GM12873 (cell line): Measurements from ENCODE around the gene COLEC11.

Experiments
- TF ChIP-seq, protein P1 (sequence below): IDR thresholded peaks from 2 replicates; pipeline ENCODE4 v1.5.1; 2012; ENCODE audit warnings: low read depth, mild to moderate bottlenecking, moderate library complexity, low read length, control low read depth; ENCODE audit not compliant: insufficient read depth; ENCODE audit errors: missing control alignments

Gene COLEC11

GRCh38 chr2:3654011-3654410, 59.1 kb downstream of the COLEC11 start:
- TF ChIP-seq, protein P1, sequence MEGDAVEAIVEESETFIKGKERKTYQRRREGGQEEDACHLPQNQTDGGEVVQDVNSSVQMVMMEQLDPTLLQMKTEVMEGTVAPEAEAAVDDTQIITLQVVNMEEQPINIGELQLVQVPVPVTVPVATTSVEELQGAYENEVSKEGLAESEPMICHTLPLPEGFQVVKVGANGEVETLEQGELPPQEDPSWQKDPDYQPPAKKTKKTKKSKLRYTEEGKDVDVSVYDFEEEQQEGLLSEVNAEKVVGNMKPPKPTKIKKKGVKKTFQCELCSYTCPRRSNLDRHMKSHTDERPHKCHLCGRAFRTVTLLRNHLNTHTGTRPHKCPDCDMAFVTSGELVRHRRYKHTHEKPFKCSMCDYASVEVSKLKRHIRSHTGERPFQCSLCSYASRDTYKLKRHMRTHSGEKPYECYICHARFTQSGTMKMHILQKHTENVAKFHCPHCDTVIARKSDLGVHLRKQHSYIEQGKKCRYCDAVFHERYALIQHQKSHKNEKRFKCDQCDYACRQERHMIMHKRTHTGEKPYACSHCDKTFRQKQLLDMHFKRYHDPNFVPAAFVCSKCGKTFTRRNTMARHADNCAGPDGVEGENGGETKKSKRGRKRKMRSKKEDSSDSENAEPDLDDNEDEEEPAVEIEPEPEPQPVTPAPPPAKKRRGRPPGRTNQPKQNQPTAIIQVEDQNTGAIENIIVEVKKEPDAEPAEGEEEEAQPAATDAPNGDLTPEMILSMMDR: no peak

- TF ChIP-seq, protein P1: no peak
These were observed 59.8 kb downstream of the COLEC11 start for GRCh38 chr2:3654531-3655225.

DNA sequence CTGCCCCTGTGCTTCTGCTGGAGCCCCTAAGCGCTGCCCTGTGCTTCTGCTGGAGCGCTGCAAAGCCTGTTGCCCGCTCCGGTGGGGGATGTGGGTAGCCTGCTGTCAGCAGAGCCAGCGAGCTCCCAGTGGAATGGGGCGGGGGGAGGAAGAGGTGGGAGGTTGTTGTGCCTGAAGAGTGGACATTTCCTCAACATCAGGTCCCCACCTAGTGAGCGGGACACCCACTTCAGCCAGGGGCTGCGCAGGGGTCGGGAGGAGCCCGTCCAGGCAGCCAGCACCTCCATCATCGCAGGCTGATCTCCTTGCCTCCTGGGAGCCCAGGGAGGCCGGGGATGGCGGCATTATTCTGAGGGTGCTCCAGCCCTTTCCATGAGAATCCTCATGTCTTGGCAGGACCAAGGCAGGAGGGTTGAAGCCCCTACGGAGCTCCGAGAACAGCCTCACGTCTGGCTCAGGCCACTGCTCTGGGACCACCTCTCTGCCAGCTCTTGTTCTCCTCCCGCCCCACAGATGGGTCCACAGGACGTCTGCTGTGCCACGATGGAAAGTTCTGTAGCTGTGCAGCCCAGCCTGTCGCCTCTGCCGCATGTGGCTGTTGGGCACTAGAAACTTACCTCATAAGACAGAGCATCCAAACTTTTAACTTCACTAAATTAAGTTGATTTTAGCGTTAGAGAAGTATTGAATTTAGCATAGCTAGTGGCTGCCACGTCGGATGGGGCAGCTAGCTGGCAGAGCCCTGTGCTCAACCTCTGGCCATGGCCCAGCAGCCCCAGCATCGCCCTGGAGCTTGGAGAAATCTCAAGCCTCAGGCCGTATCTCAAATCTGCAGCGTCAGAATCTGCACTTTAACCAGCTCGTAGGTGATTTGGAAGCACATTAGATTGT, 61.2 kb downstream of the COLEC11 start:
- TF ChIP-seq, protein P1: no peak

DNA sequence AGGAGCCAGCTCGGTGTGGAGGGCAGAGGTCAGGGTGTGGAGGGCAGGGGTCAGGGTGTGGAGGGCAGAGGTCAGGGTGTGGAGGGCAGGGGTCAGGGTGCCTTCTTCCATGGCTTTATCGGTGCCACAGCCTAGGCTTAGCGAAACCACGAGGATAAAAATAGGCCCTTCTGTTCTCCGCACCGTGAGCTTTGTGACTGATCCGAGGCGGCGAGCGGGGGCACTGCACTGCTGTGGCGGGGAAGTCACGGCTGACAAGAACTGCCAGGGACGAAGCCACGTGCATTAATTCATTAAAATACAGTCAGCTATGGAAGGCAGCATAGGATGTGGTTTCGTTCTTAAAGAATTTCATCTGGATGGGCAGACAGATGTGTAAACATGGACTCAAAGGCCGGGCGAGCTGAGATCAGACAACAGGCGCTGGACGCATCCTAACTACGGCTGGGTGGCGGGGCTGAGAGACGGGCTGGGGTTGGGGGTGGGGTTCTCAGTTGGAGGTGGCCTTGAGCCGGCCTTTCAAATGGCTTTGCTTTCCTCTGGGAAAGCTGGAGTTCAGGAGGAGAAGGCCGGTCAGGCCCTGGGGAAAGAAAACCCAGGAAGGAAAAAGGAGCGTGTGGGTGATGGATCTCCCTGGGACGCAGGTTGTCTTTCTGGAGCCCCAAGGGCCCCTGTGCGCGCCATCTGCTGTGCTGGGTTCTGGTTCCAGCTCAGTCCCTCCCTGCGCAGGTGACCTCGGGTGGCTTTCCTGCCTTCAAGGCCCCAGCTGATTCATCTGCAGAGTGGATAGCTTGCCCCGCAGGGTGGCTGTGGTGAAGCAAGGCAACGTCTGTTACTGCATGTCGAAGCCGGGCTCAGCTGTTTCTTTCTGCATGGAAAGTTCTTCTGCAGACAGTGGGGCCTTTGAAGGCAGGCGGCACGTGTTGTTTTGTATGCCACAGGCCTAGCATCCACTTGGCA, 62.1 kb downstream of the COLEC11 start:
- TF ChIP-seq, protein P1: no peak

GRCh38 chr2:3657881-3658280, 63.0 kb downstream of the COLEC11 start, which contains the start of gene ALLC:
TSS of gene ALLC (plus strand) at chr2:3658200. CDS start at chr2:3671158, 12,958 bp downstream.
- TF ChIP-seq, protein P1: no peak

DNA sequence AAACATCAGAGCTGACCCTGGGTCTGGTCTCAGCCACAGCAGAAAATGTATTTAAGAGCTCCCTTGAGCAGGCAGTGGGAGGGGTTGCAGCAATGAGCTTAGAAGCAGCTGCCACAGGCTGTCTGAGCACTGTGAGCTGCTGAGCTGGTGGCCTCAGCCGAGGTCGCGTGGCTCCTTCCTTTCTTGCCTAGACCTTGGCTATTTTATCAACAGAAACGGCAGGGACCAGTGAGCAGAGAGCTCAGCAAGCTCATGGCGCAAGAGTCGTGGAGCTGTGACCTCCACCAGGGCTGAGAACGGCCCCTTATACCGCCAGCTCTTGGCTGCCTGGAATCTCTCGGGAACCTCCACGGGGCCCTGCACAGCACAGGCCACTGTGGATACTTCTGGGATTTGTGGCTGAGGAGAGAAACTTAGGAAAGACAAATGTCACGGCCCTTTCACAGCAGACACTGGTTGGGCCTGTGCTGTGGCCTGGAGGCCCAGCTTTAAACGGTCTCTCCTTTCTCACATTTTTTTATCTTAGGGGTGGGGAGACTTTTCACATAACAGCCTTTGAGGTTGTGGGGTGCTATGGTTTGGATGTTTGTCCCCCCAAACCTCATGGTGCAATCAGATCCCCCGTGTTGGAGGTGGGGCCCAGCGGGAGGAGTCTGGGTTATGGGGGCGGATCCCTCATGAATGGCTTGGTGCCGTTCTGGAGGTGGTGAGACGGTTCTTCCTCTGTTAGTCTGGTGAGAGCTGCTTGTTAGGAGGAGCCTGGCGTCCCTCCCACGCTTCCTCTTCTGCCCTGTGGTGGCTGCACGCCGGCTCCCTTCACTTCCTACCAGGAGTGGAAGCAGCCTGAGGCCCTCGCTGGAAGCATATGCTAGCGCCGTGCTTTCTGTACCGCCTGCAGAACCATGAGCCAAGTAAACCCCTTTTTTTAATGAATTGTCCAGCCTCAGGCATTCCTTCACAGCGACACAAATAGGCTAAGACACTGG, 64.8 kb downstream of the COLEC11 start:
- TF ChIP-seq, protein P1: no peak
